ENCODE results near the gene NDFIP2.

Gene NDFIP2

DNA sequence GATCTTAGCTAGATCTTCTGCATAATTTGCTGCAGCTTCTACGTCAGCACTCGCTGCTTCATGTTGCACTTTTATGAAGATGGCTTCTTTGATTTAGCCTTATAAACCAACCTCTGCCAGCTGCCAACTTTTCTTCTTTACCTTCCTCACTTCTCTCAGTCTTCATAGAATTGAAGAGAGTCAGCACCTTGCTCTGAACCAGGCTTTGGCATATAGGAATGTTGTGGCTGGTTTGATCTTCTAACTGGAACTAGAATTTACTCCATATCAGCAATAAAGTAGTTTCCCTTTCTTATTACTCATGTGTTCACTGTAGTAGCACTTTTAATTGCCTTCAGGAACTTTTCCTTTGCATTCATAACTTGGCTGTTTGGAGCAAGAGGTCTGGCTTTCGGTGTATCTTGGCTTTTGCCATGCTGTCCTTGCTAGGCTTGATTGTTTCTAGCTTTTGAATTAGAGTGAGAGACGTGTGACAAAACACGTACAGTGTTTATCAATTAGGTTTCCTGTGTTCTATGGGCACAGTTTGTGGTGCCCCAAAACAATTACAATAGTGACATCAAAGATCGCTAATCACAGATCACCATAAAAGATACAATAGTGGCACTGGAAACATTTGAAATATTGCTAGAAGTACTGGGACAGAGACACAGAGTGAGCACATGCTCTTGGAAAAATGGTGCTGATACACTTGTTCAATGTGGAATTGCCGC, 50.7 kb downstream of the NDFIP2 start:
- H3K4me3 Mint-ChIP-seq = peak overlapping the region; percentile 1
- H3K4me1 Mint-ChIP-seq = peaks cover 29% of the 10 kb centered on the region
- H3K9me3 Mint-ChIP-seq = no peaks in the 10 kb centered on the region
- H3K27me3 Mint-ChIP-seq = no peaks in the 10 kb centered on the region
- peak overlapping the region; percentile 24 for H3K27ac Mint-ChIP-seq
- H3K36me3 Mint-ChIP-seq = peaks cover 8% of the 10 kb centered on the region

DNA sequence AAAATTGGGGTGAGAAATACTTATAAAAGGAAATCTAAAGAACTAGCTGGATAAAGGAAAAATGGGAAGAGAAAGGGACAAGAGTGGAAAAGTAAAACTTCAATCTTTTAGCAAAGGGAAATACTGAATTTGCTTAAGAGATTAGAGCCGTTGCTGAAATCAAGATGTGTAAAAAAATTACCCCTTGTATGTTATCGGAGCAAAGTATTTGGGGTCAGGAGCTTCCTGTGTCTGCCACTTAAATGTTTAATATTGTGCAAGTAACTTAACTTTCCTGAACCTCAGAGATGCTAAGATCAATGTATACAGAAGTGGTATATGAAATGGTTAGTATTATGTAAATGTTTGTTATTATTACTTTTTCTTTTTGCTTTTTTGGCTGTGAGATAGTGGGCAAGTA, 51.6 kb downstream of the NDFIP2 start:
- Mint-ChIP-seq H3K9me3 (no peaks in the 10 kb centered on the region), H3K27me3 (no peaks in the 10 kb centered on the region), H3K27ac (peak overlapping the region; percentile 17), H3K36me3 (peaks cover 8% of the 10 kb centered on the region), H3K4me3 (no peak overlapping the region), H3K4me1 (peaks cover 29% of the 10 kb centered on the region)

DNA sequence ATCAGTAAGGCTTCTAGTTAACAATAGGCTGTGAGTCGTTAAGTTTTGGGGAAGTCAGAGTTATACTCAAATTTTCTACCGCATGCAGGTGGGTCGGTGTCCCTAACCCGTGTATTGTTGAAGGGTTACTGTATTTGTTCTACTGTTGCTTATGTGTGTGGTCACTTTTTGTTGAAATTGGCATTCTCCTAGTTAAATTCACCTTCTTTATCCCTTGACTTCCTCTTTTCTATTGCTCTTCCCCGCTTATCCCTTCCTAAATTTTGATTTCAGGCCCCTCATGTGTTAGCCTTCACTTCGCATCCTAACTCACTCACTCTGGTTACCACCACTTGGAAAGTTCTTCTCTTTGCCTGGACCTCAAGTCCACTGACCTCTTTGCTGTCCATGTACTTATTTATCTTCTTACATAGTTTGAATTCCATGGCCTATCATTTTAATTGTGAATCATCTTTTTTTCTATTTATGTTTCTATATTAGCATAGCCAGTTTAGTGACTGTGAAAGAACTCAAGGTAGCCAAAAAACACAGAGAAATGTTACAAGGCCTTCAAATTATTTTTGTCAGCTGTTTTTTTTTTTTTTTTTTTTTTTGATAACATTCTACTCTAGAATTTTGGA, 52.9 kb downstream of the NDFIP2 start:
- peaks cover 37% of the 10 kb centered on the region for H3K4me1 Mint-ChIP-seq
- peaks cover 15% of the 10 kb centered on the region for H3K36me3 Mint-ChIP-seq
- no peak overlapping the region for H3K27ac Mint-ChIP-seq
- H3K9me3 Mint-ChIP-seq = no peaks in the 10 kb centered on the region
- no peak overlapping the region for H3K4me3 Mint-ChIP-seq
- no peaks in the 10 kb centered on the region for H3K27me3 Mint-ChIP-seq

DNA sequence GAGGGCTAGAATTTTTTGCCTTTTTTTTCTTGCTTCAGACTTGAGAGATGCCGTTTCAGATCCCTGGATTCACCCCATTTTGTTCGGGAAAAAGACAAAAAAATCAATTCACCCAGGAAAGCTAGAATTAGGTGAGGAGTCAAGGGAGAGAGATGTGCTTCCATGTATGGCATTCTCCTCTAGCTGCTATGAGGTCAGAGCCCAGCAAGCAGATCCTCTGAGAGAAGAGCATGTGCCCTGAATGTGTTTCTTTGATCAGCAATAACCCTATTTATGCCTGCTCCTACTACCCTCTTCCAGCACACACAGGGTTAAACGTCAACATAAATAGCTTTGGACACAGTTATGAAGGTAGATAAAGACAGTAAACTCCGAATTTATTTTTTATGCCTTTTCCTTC, 53.6 kb downstream of the NDFIP2 start:
- Mint-ChIP-seq H3K36me3 (peaks cover 17% of the 10 kb centered on the region), H3K9me3 (no peaks in the 10 kb centered on the region), H3K27me3 (no peaks in the 10 kb centered on the region), H3K4me1 (peaks cover 40% of the 10 kb centered on the region), H3K27ac (no peak overlapping the region), H3K4me3 (no peak overlapping the region)

DNA sequence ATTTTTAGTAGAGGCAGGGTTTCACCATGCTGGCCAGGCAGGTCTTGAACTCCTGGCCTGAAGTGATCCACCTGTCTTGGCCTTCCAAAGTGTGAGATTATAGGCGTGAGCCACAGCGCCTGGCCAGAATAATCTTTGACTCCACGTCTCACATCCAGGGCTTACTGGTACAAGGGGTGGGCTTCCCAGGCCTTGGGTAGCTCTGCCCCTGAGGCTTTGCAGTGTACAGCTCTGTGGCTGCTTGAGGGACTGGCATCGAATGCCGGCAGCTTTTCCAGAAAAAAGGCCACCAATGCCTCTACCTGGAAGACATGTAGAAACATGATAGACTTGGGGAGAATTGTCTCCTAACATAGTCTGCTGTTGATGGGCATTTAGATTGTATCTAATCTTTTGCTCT, 57.8 kb downstream of the NDFIP2 start:
- Mint-ChIP-seq H3K27ac (no peak overlapping the region), H3K4me1 (peaks cover 16% of the 10 kb centered on the region), H3K27me3 (no peaks in the 10 kb centered on the region), H3K36me3 (peaks cover 15% of the 10 kb centered on the region), H3K4me3 (no peak overlapping the region), H3K9me3 (no peaks in the 10 kb centered on the region)

DNA sequence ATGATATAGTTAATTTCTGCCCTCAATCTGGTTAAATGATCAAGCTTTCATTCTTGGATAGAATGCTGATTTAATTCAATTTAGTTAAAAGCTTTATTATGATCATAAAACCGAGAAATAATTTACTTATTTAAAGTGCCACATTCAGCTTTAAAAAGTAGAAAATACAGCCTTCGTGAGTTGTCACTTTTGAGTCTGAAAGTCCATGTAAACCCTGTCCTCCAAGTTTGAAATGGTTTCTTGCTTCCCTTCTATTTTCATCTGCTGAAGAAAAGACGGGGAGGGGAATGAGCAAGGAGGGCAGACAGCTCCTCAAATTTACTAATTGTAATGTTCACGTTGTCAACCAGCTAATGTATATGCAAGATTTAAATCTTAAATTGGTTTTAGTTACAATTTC, 59.5 kb downstream of the NDFIP2 start:
- Mint-ChIP-seq H3K4me1 (peaks cover 12% of the 10 kb centered on the region), H3K9me3 (no peaks in the 10 kb centered on the region), H3K4me3 (no peak overlapping the region), H3K27me3 (no peaks in the 10 kb centered on the region), H3K27ac (no peak overlapping the region), H3K36me3 (peaks cover 13% of the 10 kb centered on the region)

DNA sequence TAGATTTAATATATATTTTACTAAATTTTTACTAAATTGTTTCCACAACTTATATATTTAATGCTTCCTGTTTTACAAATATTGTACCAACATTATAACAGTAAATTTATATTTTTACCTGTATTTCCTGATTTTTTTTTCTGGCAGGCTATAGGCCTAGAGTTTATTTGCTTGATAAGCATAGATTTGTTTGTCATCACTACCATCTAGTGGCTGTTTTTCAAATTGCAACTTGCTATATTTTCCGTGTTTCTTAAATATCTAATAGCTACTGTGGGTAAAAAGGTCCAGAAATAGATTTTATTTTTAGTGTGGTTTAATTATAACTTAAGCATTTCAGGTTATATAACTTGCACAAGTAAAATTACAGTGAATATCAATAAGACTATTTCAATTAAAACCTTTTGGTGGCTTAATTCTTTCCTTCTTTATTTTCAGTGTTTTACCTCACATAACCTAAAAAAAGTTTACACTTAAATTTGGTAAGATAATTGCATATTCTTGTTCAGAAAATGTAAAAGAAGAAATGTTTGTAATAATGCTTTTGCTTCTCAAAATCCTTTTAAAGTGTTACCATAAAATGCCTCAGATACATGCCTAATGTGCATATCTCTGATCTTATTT, 60.6 kb downstream of the NDFIP2 start:
- no peak overlapping the region for H3K27ac Mint-ChIP-seq
- no peak overlapping the region for H3K4me3 Mint-ChIP-seq
- no peaks in the 10 kb centered on the region for H3K9me3 Mint-ChIP-seq
- peaks cover 12% of the 10 kb centered on the region for H3K4me1 Mint-ChIP-seq
- no peaks in the 10 kb centered on the region for H3K27me3 Mint-ChIP-seq
- H3K36me3 Mint-ChIP-seq = peaks cover 14% of the 10 kb centered on the region

DNA sequence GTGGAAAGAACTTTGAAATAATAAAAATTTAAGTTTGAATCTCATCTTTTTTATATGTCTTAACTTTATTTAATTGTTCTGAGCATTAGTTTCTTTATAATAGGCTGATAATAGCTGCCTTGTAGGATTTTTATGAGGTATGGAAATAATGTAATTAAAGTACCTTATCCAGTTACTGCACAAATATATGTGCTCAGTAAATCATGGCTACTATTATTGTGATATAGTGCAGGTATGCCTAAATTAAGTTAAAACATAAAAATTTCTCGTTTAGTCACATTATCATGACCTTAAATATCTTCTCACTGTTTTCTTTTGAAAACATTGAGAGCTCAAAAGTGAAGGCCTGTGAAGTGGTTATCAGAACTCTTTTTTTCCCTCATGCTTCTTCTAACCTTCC, 62.9 kb downstream of the NDFIP2 start:
- H3K27me3 Mint-ChIP-seq = no peaks in the 10 kb centered on the region
- H3K36me3 Mint-ChIP-seq = peaks cover 12% of the 10 kb centered on the region
- H3K9me3 Mint-ChIP-seq = no peaks in the 10 kb centered on the region
- H3K4me1 Mint-ChIP-seq = peaks cover 10% of the 10 kb centered on the region
- H3K27ac Mint-ChIP-seq = no peak overlapping the region
- H3K4me3 Mint-ChIP-seq = no peak overlapping the region

DNA sequence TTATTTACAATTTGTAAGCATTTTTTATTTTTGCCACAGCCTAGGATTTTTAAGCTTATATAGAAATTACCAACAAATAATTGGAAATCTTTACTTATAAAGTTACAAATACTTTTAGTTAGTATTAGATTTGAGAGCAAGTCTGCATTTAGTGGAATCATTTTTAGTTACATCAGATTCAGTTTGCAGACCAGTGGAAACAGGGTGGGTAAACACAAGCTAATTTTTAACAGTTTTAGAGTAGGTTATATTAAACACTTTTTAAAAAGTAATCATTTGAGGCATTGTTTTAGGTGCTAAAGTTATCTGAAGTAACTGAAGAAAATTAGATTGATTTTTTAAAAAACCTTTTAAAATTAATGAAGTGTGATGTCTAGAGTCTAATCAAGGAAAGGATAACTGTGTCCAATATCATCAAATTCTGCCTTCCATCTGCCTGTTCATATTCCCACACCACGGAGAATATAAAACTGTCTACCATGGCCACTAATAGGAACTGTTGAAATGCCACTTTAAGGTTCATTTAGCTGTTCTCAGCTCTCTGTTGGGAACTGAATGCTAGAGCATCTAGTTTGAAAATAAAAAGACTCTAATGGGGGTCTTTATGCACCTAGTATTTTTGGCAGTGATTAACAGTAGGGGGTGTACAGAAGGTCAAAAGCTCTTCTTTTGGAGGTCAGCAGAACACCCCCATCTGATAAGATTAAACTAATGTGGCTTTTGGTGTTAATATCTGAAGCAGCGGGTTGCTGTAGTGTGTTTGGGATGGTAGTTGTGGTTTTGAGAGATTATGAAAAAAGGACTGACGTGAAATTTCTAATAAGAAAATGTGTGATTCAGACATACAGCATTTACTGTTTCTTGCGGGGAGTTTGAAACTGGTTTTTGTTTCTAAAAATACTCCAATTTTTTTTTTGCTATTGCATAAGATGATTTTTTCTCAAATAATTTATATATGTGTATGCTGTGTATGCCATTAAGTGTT, 66.5 kb downstream of the NDFIP2 start:
- H3K9me3 Mint-ChIP-seq = no peaks in the 10 kb centered on the region
- H3K4me1 Mint-ChIP-seq = peaks cover 5% of the 10 kb centered on the region
- H3K4me3 Mint-ChIP-seq = no peak overlapping the region
- H3K27me3 Mint-ChIP-seq = no peaks in the 10 kb centered on the region
- H3K27ac Mint-ChIP-seq = no peak overlapping the region
- peaks cover 13% of the 10 kb centered on the region for H3K36me3 Mint-ChIP-seq

DNA sequence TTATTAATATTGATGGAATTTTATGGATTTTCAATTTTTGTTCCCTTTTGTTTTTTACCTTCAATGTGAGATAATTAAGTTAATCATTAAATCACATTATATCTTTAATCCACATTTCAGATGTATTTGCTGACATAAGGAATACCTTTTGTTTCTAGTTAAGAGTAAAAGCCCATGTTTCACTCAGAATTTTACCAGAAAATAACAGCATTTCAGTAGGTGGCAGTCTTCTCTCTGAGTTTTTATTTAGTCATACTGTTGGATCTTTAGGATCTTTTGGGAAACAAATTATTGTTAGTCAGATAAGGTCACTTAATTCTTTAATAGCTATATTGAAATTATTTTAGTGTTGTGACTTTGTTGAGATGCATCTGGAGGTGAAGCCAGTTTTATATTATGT, 67.9 kb downstream of the NDFIP2 start:
- Mint-ChIP-seq H3K4me1 (peaks cover 5% of the 10 kb centered on the region), H3K36me3 (peaks cover 13% of the 10 kb centered on the region), H3K4me3 (no peak overlapping the region), H3K27ac (no peak overlapping the region), H3K9me3 (no peaks in the 10 kb centered on the region), H3K27me3 (no peaks in the 10 kb centered on the region)

DNA sequence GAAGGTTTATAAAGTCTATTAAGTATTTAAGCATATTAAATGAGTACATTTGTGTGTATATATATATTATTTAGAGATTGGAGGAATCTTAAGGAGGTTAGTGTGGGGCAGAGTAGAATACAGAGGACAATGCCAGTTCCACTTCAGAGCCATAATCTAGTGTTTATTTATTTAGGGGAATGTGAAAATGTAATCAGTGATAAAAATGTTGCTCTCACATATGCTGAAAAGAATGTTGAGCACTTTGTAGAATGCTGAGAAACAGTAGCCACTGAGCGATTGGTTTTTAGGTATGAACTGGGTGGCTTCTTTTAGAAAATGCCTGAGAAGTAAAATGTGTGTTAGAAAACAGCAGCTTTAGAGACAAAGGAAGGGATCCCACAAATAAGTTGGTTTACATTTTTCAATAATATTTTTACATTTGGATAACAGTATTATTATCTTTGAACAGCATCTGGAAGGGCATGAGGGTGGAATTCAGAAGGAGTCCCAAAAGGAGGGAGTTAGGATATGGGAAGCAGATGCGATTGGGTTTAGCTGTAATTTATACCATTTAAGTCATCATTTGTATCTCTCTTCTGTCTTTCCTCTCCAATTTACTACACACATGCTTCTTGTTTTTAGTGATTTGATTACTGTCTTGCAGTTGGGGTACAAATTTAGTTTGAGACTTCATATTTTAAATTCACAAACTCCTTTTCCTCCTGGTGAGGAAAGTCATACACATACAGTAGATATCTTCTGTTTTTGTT, 68.6 kb downstream of the NDFIP2 start:
- H3K27me3 Mint-ChIP-seq = no peaks in the 10 kb centered on the region
- peaks cover 15% of the 10 kb centered on the region for H3K36me3 Mint-ChIP-seq
- peaks cover 5% of the 10 kb centered on the region for H3K4me1 Mint-ChIP-seq
- no peaks in the 10 kb centered on the region for H3K9me3 Mint-ChIP-seq
- no peak overlapping the region for H3K27ac Mint-ChIP-seq
- H3K4me3 Mint-ChIP-seq = no peak overlapping the region

DNA sequence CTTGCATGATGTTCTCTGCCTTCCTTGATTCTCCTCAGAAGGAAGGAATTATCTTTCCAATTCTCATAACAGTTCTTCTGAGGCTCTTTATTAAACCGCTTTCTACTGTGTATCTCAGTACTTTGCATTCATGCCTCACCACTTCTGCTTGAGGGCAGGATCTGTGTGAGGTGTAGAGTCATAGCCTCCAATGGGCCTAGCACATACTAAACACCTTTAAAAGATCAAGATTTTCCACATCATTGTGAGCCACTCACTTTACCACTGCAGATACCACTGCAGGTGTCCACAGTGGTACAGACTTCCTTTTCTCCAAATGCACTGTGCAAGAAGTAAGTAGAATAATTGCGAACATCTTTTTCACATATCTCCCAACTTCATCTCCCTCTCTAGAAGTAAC, 76.7 kb downstream of the NDFIP2 start:
- Mint-ChIP-seq H3K27ac (no peak overlapping the region), H3K9me3 (peaks cover 8% of the 10 kb centered on the region), H3K27me3 (no peaks in the 10 kb centered on the region), H3K4me3 (no peak overlapping the region), H3K36me3 (peaks cover 34% of the 10 kb centered on the region), H3K4me1 (no peaks in the 10 kb centered on the region)

DNA sequence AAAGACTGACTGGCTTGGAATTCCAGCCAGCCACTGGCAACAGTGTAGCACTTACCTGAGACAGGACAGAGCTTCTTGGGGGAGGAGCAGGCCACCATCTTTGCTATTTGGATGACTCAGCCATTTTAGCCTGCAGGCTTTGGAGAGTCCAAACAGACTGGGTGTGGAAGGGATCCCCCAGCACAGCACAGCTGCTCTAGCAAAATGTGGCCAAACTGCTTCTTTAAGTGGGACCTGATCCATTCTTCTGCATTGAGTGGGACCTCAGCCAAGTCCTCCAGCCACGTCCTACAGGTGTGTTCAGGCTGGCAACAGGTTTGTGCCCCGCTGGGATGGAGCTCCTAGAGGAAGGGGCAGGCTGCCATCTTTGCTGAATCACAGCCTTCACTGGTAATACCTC, 80.0 kb downstream of the NDFIP2 start:
- Mint-ChIP-seq H3K27ac (no peak overlapping the region), H3K9me3 (peaks cover 16% of the 10 kb centered on the region), H3K4me3 (no peak overlapping the region), H3K4me1 (no peaks in the 10 kb centered on the region), H3K27me3 (peaks cover 1% of the 10 kb centered on the region), H3K36me3 (peaks cover 28% of the 10 kb centered on the region)

DNA sequence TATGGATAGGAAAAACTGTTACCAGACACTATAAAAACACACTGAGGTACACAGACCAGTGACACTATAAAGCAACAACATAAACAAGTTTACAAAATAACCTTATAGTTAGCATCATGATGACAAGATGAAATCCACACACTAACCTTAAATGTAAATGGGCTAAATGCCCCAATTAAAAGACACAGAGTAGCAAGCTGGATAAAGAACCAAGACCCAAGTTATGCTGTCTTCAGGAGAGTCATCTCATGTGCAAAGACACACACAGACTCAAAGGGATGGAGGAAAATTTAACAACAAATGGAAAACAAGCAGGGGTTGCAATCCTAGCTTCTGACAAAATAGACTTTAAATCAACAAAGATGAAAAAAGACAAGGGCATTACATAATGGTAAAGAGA, 81.6 kb downstream of the NDFIP2 start:
- H3K27me3 Mint-ChIP-seq = peaks cover 1% of the 10 kb centered on the region
- no peak overlapping the region for H3K4me3 Mint-ChIP-seq
- H3K27ac Mint-ChIP-seq = no peak overlapping the region
- H3K9me3 Mint-ChIP-seq = peaks cover 16% of the 10 kb centered on the region
- no peaks in the 10 kb centered on the region for H3K4me1 Mint-ChIP-seq
- peaks cover 23% of the 10 kb centered on the region for H3K36me3 Mint-ChIP-seq

DNA sequence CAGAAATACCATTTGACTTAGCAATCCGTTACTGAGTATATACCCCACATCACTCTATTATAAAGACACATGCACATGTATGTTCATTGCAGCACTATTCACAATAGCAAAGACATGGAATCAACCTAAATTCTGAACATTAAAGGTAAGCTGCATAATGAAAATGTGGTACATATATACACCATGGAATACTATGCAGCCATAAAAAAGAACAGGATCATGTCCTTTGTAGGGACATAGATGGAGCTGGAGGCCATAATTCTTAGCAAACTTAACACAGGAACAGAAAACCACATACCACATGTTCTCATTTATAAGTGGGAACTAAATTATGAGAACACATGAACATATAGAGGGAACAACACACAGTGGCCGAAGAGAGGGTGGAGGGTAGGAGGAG, 85.2 kb downstream of the NDFIP2 start:
- H3K27ac Mint-ChIP-seq = no peak overlapping the region
- no peak overlapping the region for H3K4me3 Mint-ChIP-seq
- no peaks in the 10 kb centered on the region for H3K36me3 Mint-ChIP-seq
- peaks cover 16% of the 10 kb centered on the region for H3K9me3 Mint-ChIP-seq
- peaks cover 10% of the 10 kb centered on the region for H3K27me3 Mint-ChIP-seq
- no peaks in the 10 kb centered on the region for H3K4me1 Mint-ChIP-seq

Measured in activated naive CD4-positive, alpha-beta T cell treated with anti-CD3 and anti-CD28 coated beads, Interleukin-2, amount 50 U/mL, for 24 hours (primary cell).